ENCODE data around the gene IL36RN.

GRCh38 chr2:113061241-113061640 is 2.2 kb downstream of the IL36RN start:
- TF ChIP-seq, protein P1, sequence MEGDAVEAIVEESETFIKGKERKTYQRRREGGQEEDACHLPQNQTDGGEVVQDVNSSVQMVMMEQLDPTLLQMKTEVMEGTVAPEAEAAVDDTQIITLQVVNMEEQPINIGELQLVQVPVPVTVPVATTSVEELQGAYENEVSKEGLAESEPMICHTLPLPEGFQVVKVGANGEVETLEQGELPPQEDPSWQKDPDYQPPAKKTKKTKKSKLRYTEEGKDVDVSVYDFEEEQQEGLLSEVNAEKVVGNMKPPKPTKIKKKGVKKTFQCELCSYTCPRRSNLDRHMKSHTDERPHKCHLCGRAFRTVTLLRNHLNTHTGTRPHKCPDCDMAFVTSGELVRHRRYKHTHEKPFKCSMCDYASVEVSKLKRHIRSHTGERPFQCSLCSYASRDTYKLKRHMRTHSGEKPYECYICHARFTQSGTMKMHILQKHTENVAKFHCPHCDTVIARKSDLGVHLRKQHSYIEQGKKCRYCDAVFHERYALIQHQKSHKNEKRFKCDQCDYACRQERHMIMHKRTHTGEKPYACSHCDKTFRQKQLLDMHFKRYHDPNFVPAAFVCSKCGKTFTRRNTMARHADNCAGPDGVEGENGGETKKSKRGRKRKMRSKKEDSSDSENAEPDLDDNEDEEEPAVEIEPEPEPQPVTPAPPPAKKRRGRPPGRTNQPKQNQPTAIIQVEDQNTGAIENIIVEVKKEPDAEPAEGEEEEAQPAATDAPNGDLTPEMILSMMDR (IDR thresholded peaks at IDR 0.05): no peak
- TF ChIP-seq POLR2A (IDR thresholded peaks at IDR 0.05) (no peak), EP300 (IDR thresholded peaks at IDR 0.05) (no peak)

Data from ovary (tissue), 3 donors.